HAP-1 (cell line): ENCODE data around the gene ABCG4.
"Not testable (repeated sequence)": the region's sequence is repeated elsewhere in the genome, so short reads cannot be mapped to it uniquely, and the experiment has no call there.

Source experiments
- DNase-seq, 2 experiments: peaks; one replicate each; pipeline ENCODE4 v3.0.0-alpha.2; 2016 to 2020; ENCODE audit warnings: low spot score in 2 of 2
- H3K27me3 ChIP-seq: fragments of 250-450 bp; sonication (Bioruptor Pico); 2 replicates; pipeline ENCODE4 v1.5.1; 2020; ENCODE audit warnings: low read depth, mild to moderate bottlenecking, moderate library complexity
- H3K36me3 ChIP-seq: fragments of 250-450 bp; sonication (Bioruptor Pico); replicated peaks from 2 replicates; pipeline ENCODE4 v1.5.1; 2020; ENCODE audit warnings: mild to moderate bottlenecking
- H3K4me1 ChIP-seq: fragments of 250-450 bp; sonication (Bioruptor Pico); 2 replicates; pipeline ENCODE4 v1.5.1; 2020; ENCODE audit warnings: mild to moderate bottlenecking
- H3K4me3 ChIP-seq: fragments of 250-450 bp; sonication (Bioruptor Pico); 2 replicates; pipeline ENCODE4 v1.5.1; 2020; ENCODE audit warnings: mild to moderate bottlenecking, moderate library complexity
- H3K9me3 ChIP-seq: fragments of 250-450 bp; sonication (Bioruptor Pico); 2 replicates; pipeline ENCODE4 v1.5.1; 2020; ENCODE audit warnings: mild to moderate bottlenecking, moderate library complexity
- in situ Hi-C: fragments of 300-500 bp; cut with MboI; formaldehyde crosslinking; loops from 3 replicates; pipeline ENCODE4 v1.14.3; 2020; ENCODE audit warnings: low sequenced_read_pairs, inconsistent platforms, mixed read lengths

The ABCG4 gene

GRCh38 chr11:119121008-119121810 is 27.6 kb upstream of the ABCG4 start, which contains the start of gene HINFP:
HINFP (plus strand) TSS chr11:119121580; CDS start chr11:119126945, 5,365 bp downstream.
- in situ Hi-C loops, result no loop called here
- Histone ChIP-seq H3K36me3 (peaks cover 16% of the 10 kb centered on the region), H3K27me3 (no peaks in the 10 kb centered on the region), H3K4me1 (peaks cover 13% of the 10 kb centered on the region), H3K9me3 (no peaks in the 10 kb centered on the region), H3K4me3 (peak within 1 kb of the TSS; percentile 83)
- peak; percentile 98 to 100 for DNase-seq

- peak overlapping the region; percentile 83 for H3K4me3 ChIP-seq
- H3K36me3 ChIP-seq, result peaks cover 19% of the 10 kb centered on the region
- in situ Hi-C loops, result no loop called here
- no peaks in the 10 kb centered on the region for H3K27me3 ChIP-seq
- DNase-seq, result no peak
- H3K4me1 ChIP-seq, result peaks cover 13% of the 10 kb centered on the region
- H3K9me3 ChIP-seq, result no peaks in the 10 kb centered on the region
These were observed 27.1 kb upstream of the ABCG4 start for GRCh38 chr11:119121811-119122124.

GRCh38 chr11:119125821-119126220 is 23.0 kb upstream of the ABCG4 start:
- Histone ChIP-seq H3K36me3 (peaks cover 29% of the 10 kb centered on the region), H3K4me3 (no peak overlapping the region), H3K27me3 (no peaks in the 10 kb centered on the region), H3K4me1 (peaks cover 7% of the 10 kb centered on the region), H3K9me3 (no peaks in the 10 kb centered on the region)
- in situ Hi-C loops, result no loop called here
- no peak for DNase-seq

GRCh38 chr11:119126675-119127268 is 22.1 kb upstream of the ABCG4 start:
- in situ Hi-C loops, result no loop called here
- peaks cover 4% of the 10 kb centered on the region for H3K4me1 ChIP-seq
- no peak overlapping the region for H3K4me3 ChIP-seq
- no peaks in the 10 kb centered on the region for H3K27me3 ChIP-seq
- H3K9me3 ChIP-seq, result no peaks in the 10 kb centered on the region
- no peak for DNase-seq
- peaks cover 32% of the 10 kb centered on the region for H3K36me3 ChIP-seq

- in situ Hi-C loops, result no loop called here
- H3K36me3 ChIP-seq, result peaks cover 42% of the 10 kb centered on the region
These were observed 18.2 kb upstream of the ABCG4 start for GRCh38 chr11:119130662-119131061.

GRCh38 chr11:119134389-119134978 is 14.4 kb upstream of the ABCG4 start:
- in situ Hi-C loops, result no loop called here
- no peak overlapping the region for H3K4me3 ChIP-seq
- peaks cover 36% of the 10 kb centered on the region for H3K36me3 ChIP-seq
- no peaks in the 10 kb centered on the region for H3K9me3 ChIP-seq
- DNase-seq, result no peak
- no peaks in the 10 kb centered on the region for H3K4me1 ChIP-seq
- no peaks in the 10 kb centered on the region for H3K27me3 ChIP-seq

More at GRCh38 chr11:119130662-119131061, 18.2 kb upstream of the ABCG4 start:
- no peaks in the 10 kb centered on the region for H3K27me3 ChIP-seq
- no peaks in the 10 kb centered on the region for H3K9me3 ChIP-seq
- no peaks in the 10 kb centered on the region for H3K4me1 ChIP-seq
- DNase-seq, result no peak
- no peak overlapping the region for H3K4me3 ChIP-seq

- in situ Hi-C loops, result not testable (repeated sequence)
These were observed 9.6 kb upstream of the ABCG4 start for GRCh38 chr11:119139276-119139675.

GRCh38 chr11:119144825-119145486 is 3.9 kb upstream of the ABCG4 start:
- DNase-seq, result peak; percentile 87 to 89
- peaks cover 4% of the 10 kb centered on the region; the same call in 1 of the 2 replicates for H3K4me1 ChIP-seq
- H3K36me3 ChIP-seq, result no peaks in the 10 kb centered on the region
- H3K9me3 ChIP-seq, result no peaks in the 10 kb centered on the region
- in situ Hi-C loops, result no loop called here
- H3K4me3 ChIP-seq, result no peak overlapping the region
- no peaks in the 10 kb centered on the region for H3K27me3 ChIP-seq

More at GRCh38 chr11:119139276-119139675, 9.6 kb upstream of the ABCG4 start:
- H3K4me1 ChIP-seq, H3K36me3 ChIP-seq, DNase-seq, H3K27me3 ChIP-seq, H3K4me3 ChIP-seq, H3K9me3 ChIP-seq: not testable (repeated sequence)

GRCh38 chr11:119145551-119145950 is 3.3 kb upstream of the ABCG4 start:
- DNase-seq, result no peak
- no peak overlapping the region for H3K4me3 ChIP-seq
- H3K4me1 ChIP-seq, result peaks cover 4% of the 10 kb centered on the region; the same call in 1 of the 2 replicates
- in situ Hi-C loops, result no loop called here
- no peaks in the 10 kb centered on the region for H3K9me3 ChIP-seq
- H3K27me3 ChIP-seq, result no peaks in the 10 kb centered on the region
- no peaks in the 10 kb centered on the region for H3K36me3 ChIP-seq

- in situ Hi-C loops, result no loop called here
- DNase-seq, result no peak
- no peaks in the 10 kb centered on the region for H3K36me3 ChIP-seq
- H3K27me3 ChIP-seq, result no peaks in the 10 kb centered on the region
- H3K4me1 ChIP-seq, result peaks cover 4% of the 10 kb centered on the region; the same call in 1 of the 2 replicates
- no peaks in the 10 kb centered on the region for H3K9me3 ChIP-seq
- H3K4me3 ChIP-seq, result no peak overlapping the region
These were observed 1.1 kb upstream of the ABCG4 start for GRCh38 chr11:119147604-119148333.

- H3K4me1 ChIP-seq, result peaks cover 4% of the 10 kb centered on the region; the same call in 1 of the 2 replicates
- no peaks in the 10 kb centered on the region for H3K9me3 ChIP-seq
- no peak for DNase-seq
- H3K36me3 ChIP-seq, result no peaks in the 10 kb centered on the region
- in situ Hi-C loops, result no loop called here
- H3K27me3 ChIP-seq, result no peaks in the 10 kb centered on the region
- peak overlapping the region; percentile 41 for H3K4me3 ChIP-seq
These were observed 183 bp upstream of the ABCG4 start for GRCh38 chr11:119148720-119149017.

GRCh38 chr11:119149786-119150275 is 979 bp downstream of the ABCG4 start:
- Histone ChIP-seq H3K36me3 (no peaks in the 10 kb centered on the region), H3K9me3 (no peaks in the 10 kb centered on the region), H3K27me3 (no peaks in the 10 kb centered on the region), H3K4me3 (peak overlapping the region; percentile 41), H3K4me1 (peaks cover 4% of the 10 kb centered on the region; the same call in 1 of the 2 replicates)
- DNase-seq, result no peak
- in situ Hi-C loops, result no loop called here

- H3K27me3 ChIP-seq, result no peaks in the 10 kb centered on the region
- in situ Hi-C loops, result no loop called here
- H3K9me3 ChIP-seq, result no peaks in the 10 kb centered on the region
- no peak for DNase-seq
- H3K4me1 ChIP-seq, result peaks cover 4% of the 10 kb centered on the region; the same call in 1 of the 2 replicates
- no peaks in the 10 kb centered on the region for H3K36me3 ChIP-seq
- H3K4me3 ChIP-seq, result no peak overlapping the region
These were observed 3.2 kb downstream of the ABCG4 start for GRCh38 chr11:119152043-119152442.
